Fibroblast of villous mesenchyme (primary cell): Measurements from ENCODE around the gene STAP1. TPM values are rescaled to one million over a fixed set of nuclear protein-coding genes. Genes with fewer than 3 reads are reported as not detected.
A peak's percentile ranks its signal among the peaks of the same experiment; 100 is the strongest.

ENCODE experiments used
- DNase-seq: peaks from one replicate; pipeline ENCODE4 v3.0.0-alpha.2; 2010; ENCODE audit warnings: low read depth
- H3K4me3 ChIP-seq: 2 replicates; pipeline ENCODE4 v1.5.1; 2011; ENCODE audit warnings: low read depth, mild to moderate bottlenecking, low read length
- CTCF ChIP-seq: IDR thresholded peaks from 2 replicates; pipeline ENCODE4 v1.5.1; 2012; ENCODE audit warnings: low read depth, mild to moderate bottlenecking, low read length; ENCODE audit not compliant: insufficient read depth
- total RNA-seq: library from RNA; depleted of rRNA; stranded (reverse); fragments of >200 nt; gene quantifications from 2 replicates; pipeline ENCODE4 v1.2.3, GENCODE V29; 2012

Gene STAP1
- total RNA-seq, 1 donor, result not detected

- TF ChIP-seq CTCF, result no peak
- no peak overlapping the region for H3K4me3 ChIP-seq
- DNase-seq, result no peak
Measured at GRCh38 chr4:67581913-67582312, 23.4 kb downstream of the STAP1 start.

- no peak for TF ChIP-seq CTCF
- DNase-seq, result no peak
- H3K4me3 ChIP-seq, result no peak overlapping the region
Measured at GRCh38 chr4:67584496-67584895, 26.0 kb downstream of the STAP1 start.

- TF ChIP-seq CTCF, result no peak
- DNase-seq, result no peak
Measured at GRCh38 chr4:67587156-67587555, 28.6 kb downstream of the STAP1 start.

GRCh38 chr4:67593741-67594175 is 35.2 kb downstream of the STAP1 start:
- TF ChIP-seq CTCF, result no peak

More at GRCh38 chr4:67587156-67587555, 28.6 kb downstream of the STAP1 start:
- H3K4me3 ChIP-seq, result no peak overlapping the region

GRCh38 chr4:67603310-67604028 is 44.9 kb downstream of the STAP1 start:
- no peak for DNase-seq
- no peak for TF ChIP-seq CTCF
- no peak overlapping the region for H3K4me3 ChIP-seq

More at GRCh38 chr4:67593741-67594175, 35.2 kb downstream of the STAP1 start:
- DNase-seq, result peak; percentile 61
- no peak overlapping the region for H3K4me3 ChIP-seq

- DNase-seq, result no peak
- no peak for TF ChIP-seq CTCF
- no peak overlapping the region for H3K4me3 ChIP-seq
Measured at GRCh38 chr4:67604029-67604381, 45.5 kb downstream of the STAP1 start.

- DNase-seq, result no peak
Measured at GRCh38 chr4:67604749-67605148, 46.2 kb downstream of the STAP1 start.

More at GRCh38 chr4:67604749-67605148, 46.2 kb downstream of the STAP1 start:
- TF ChIP-seq CTCF, result no peak
- H3K4me3 ChIP-seq, result no peak overlapping the region
